HG03439 (cell line): ENCODE data around the gene OTOA.
"Not testable (repeated sequence)": the region's sequence is repeated elsewhere in the genome, so short reads cannot be mapped to it uniquely, and the experiment has no call there.

Experiments
- ATAC-seq: cut with Tn5 transposase; IDR thresholded peaks from one replicate; pipeline ENCODE4 v1.9.1; 2021; ENCODE audit warnings: mild to moderate bottlenecking, moderate library complexity; ENCODE audit not compliant: unreplicated experiment

The OTOA gene

DNA sequence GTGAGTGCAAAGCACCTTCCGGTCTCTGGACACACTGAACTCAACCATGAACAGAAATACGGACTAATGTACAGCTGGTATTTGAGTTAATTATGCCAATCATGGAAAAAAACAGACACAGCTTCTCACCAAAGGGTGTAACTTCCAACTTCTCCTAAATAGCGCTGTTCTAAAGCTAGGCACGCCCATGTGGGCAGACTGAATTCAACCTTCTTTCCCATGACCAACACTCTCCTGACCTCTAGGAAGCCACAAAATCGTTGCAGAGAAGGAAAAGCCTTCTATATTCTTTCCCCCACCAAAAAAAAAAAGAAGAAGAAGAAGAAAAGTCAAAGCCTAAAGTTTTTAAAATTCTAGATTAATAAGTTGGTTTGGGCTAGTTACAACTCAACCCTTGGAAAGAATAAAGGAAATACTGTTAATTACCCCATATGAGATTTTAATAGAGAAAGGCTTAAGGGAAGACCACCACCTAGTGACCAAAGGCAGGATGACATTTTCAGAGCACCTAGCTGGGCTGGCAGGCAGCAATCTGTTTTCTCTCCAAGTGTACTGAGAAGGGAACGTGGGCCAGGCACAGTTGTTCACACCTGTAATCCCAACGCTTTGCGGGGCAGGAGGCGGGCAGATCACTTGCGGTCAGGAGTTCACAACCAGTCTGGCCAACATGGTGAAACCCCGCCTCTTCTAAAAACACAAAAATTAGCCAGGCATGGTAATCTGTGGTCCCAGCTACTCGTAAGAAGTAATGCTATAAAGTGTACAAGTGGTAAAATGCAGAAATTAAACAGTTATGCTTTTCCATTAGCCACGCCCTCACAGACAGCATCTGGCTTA, 138.0 kb downstream of the OTOA start:
- ATAC-seq = not testable (repeated sequence)

DNA sequence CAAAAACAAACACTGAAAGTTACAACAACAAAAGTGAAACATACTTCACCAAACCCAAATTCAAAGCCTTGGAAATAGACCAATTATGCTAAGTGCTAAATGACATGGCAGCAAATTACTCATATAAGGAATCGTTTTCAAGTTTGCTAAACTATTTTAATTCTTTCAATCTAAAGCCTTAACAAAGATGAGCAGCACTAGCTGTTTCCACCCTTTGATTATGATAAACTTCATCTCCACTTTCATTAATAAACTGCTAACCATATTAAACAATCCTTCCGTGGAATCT, 138.6 kb downstream of the OTOA start:
- ATAC-seq = not testable (repeated sequence)
